Mononuclear cell (primary cell): ENCODE results near the gene STOM. TPM values are rescaled to one million over a fixed set of nuclear protein-coding genes. Genes with fewer than 3 reads are reported as not detected.
A peak's percentile ranks its signal among the peaks of the same experiment; 100 is the strongest.
"Not testable (repeated sequence)": the region's sequence is repeated elsewhere in the genome, so short reads cannot be mapped to it uniquely, and the experiment has no call there.

Source experiments
- H3K27me3 ChIP-seq: 2 replicates; pipeline ENCODE4 v1.6.0; 2011; ENCODE audit warnings: low read length, control low read depth; ENCODE audit not compliant: insufficient read depth
- H3K4me1 ChIP-seq: 2 replicates; pipeline ENCODE4 v1.5.1; 2011; ENCODE audit warnings: mild to moderate bottlenecking, low read length, control low read depth; ENCODE audit not compliant: insufficient read depth
- H3K4me3 ChIP-seq: 2 replicates; pipeline ENCODE4 v1.5.1; 2011; ENCODE audit warnings: mild to moderate bottlenecking, low read length, moderate library complexity
- H3K9me3 ChIP-seq: 2 replicates; pipeline ENCODE4 v1.5.1; 2011; ENCODE audit warnings: low read depth, mild to moderate bottlenecking, control low read depth, low read length
- total RNA-seq: library from RNA; depleted of rRNA; stranded (reverse); fragments of >200 nt; gene quantifications from one replicate; pipeline ENCODE4 v1.2.3, GENCODE V29; 2012

Gene STOM
- 82.3 TPM for total RNA-seq

- H3K4me3 ChIP-seq = peak within 1 kb of the TSS; percentile 75
- no peaks in the 10 kb centered on the region for H3K9me3 ChIP-seq
- H3K27me3 ChIP-seq = no peaks in the 10 kb centered on the region
- peaks cover 50% of the 10 kb centered on the region for H3K4me1 ChIP-seq
Observed at GRCh38 chr9:121369595-121370265, at the start of gene STOM. Gene STOM (minus strand): TSS chr9:121370250. CDS start chr9:121370187, 63 bp downstream.

- no peaks in the 10 kb centered on the region for H3K4me1 ChIP-seq
- H3K4me3 ChIP-seq = no peak overlapping the region
- no peaks in the 10 kb centered on the region for H3K27me3 ChIP-seq
- H3K9me3 ChIP-seq = no peaks in the 10 kb centered on the region
Observed at GRCh38 chr9:121411993-121412392, 41.9 kb upstream of the STOM start.

- no peaks in the 10 kb centered on the region for H3K27me3 ChIP-seq
- H3K4me3 ChIP-seq = no peak overlapping the region
- no peaks in the 10 kb centered on the region for H3K4me1 ChIP-seq
- no peaks in the 10 kb centered on the region for H3K9me3 ChIP-seq
Observed at GRCh38 chr9:121405899-121406298, 35.8 kb upstream of the STOM start.

- no peaks in the 10 kb centered on the region for H3K27me3 ChIP-seq
- H3K4me3 ChIP-seq = no peak overlapping the region
- no peaks in the 10 kb centered on the region for H3K4me1 ChIP-seq
- H3K9me3 ChIP-seq = no peaks in the 10 kb centered on the region
Observed at GRCh38 chr9:121404906-121405305, 34.9 kb upstream of the STOM start.

GRCh38 chr9:121399883-121400607 is 30.0 kb upstream of the STOM start:
- no peaks in the 10 kb centered on the region for H3K4me1 ChIP-seq
- H3K4me3 ChIP-seq = no peak overlapping the region

GRCh38 chr9:121399126-121399882 is 29.3 kb upstream of the STOM start:
- Histone ChIP-seq H3K4me3 (no peak overlapping the region), H3K9me3 (no peaks in the 10 kb centered on the region), H3K4me1 (peaks cover 4% of the 10 kb centered on the region), H3K27me3 (no peaks in the 10 kb centered on the region)

More at GRCh38 chr9:121399883-121400607, 30.0 kb upstream of the STOM start:
- H3K27me3 ChIP-seq = no peaks in the 10 kb centered on the region
- no peaks in the 10 kb centered on the region for H3K9me3 ChIP-seq

DNA sequence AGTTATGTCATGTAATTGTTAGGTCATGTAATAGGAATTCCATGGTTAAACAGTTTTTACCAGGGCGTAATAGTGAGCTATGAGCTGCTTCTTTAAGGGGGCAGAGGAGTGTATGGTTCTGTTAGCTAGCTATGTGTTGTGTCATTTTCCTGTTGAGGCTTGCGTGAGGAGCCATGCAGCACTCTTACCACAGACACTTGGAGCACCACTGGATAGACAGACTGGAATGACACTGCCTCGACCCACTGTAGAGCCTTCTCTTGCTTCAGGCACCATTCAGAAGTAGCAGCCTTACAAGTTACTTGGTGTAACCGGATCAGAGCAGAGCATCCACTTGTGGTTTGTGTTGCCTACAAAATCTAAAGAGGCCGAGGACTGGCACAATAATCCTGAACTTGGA is 28.3 kb upstream of the STOM start:
- Histone ChIP-seq H3K4me1 (peaks cover 13% of the 10 kb centered on the region), H3K27me3 (no peaks in the 10 kb centered on the region), H3K9me3 (no peaks in the 10 kb centered on the region), H3K4me3 (no peak overlapping the region)

GRCh38 chr9:121397277-121397676 is 27.2 kb upstream of the STOM start:
- H3K4me1 ChIP-seq = peaks cover 18% of the 10 kb centered on the region
- not testable (repeated sequence) for H3K27me3 ChIP-seq, H3K9me3 ChIP-seq, H3K4me3 ChIP-seq

DNA sequence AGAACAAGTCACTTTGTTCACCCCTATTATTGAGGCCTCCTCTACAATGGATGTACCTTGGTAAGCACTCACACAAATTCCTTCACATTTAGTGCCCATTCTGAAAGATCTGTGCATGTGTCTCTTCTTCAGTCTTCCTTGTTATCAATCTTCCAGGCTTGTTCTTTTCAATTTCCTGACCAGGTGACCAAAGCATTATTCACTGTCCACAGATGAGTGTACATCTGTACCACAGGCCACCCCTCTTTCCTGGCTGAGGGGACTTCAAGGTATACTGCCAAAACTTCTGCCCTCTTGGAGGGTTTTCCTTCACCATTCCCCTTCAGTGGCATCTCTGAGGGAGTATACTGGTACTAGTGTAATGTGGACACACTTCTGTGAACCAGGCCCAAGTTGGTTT is 25.5 kb upstream of the STOM start:
- H3K27me3 ChIP-seq = no peaks in the 10 kb centered on the region
- no peak overlapping the region for H3K4me3 ChIP-seq
- peaks cover 18% of the 10 kb centered on the region for H3K4me1 ChIP-seq
- H3K9me3 ChIP-seq = no peaks in the 10 kb centered on the region

DNA sequence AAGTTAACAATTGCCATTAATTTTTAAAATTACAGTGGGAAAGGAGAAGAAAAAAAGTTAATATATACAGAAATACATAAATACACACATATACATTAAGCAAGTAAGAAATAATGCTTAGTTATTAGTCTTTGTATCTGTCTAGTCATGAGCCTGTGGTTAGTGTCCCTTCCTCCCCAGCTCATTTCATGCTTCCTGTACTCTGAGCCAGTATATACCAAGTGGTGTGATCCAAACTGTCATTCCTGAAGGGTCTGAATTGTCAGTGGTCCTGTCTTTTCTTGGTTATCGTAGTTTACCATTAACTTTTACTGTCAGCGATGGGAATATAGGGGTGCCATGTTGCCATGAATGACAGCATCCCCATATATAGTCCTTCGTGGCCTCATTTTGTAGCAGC is 24.2 kb upstream of the STOM start:
- Histone ChIP-seq H3K9me3 (no peaks in the 10 kb centered on the region), H3K27me3 (no peaks in the 10 kb centered on the region), H3K4me3 (no peak overlapping the region), H3K4me1 (peaks cover 18% of the 10 kb centered on the region)

DNA sequence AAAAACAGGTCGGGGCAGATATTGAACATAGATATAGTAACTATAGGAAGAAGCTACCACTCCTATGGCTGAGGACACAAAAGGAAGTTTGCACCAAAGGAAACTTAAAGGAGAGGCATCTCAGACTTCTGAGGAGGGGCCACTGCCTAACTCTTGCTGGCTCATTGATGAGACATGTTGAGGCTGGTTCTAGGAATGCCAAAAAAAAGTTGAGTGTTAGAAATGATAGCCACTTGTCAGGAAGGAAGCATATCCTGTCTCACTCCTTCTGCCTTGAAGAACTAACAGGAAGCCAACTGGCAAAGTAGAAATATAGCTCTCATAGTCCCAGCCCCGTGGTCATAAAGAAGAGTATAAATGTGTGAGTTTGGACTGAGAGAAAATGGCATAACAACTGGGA is 23.3 kb upstream of the STOM start:
- H3K27me3 ChIP-seq = no peaks in the 10 kb centered on the region
- no peak overlapping the region for H3K4me3 ChIP-seq
- H3K9me3 ChIP-seq = no peaks in the 10 kb centered on the region
- H3K4me1 ChIP-seq = peaks cover 18% of the 10 kb centered on the region

GRCh38 chr9:121390372-121390771 is 20.3 kb upstream of the STOM start:
- peaks cover 18% of the 10 kb centered on the region for H3K4me1 ChIP-seq
- no peak overlapping the region for H3K4me3 ChIP-seq
- no peaks in the 10 kb centered on the region for H3K9me3 ChIP-seq
- H3K27me3 ChIP-seq = no peaks in the 10 kb centered on the region

- peaks cover 9% of the 10 kb centered on the region for H3K4me1 ChIP-seq
Observed at GRCh38 chr9:121388140-121388905, 18.3 kb upstream of the STOM start.

GRCh38 chr9:121386442-121387175 is 16.6 kb upstream of the STOM start:
- Histone ChIP-seq H3K4me1 (peaks cover 5% of the 10 kb centered on the region), H3K9me3 (no peaks in the 10 kb centered on the region), H3K4me3 (no peak overlapping the region), H3K27me3 (no peaks in the 10 kb centered on the region)

More at GRCh38 chr9:121388140-121388905, 18.3 kb upstream of the STOM start:
- Histone ChIP-seq H3K27me3 (no peaks in the 10 kb centered on the region), H3K4me3 (no peak overlapping the region), H3K9me3 (no peaks in the 10 kb centered on the region)
